A549 (cell line): Measurements from ENCODE around the gene CNGA1. TPM values are rescaled to one million over a fixed set of nuclear protein-coding genes. Genes with fewer than 3 reads are reported as not detected.

Source experiments
- ATAC-seq, 2 experiments: fragments of 200-7000 bp in 1 of 2; fragments of >200 bp in 1 of 2; cut with Nextera tagmentation in 1 of 2; cut with Tn5 transposase in 1 of 2; 3 replicates each; pipeline versions ENCODE4 v1.8.0 to v1.9.1; 2018 to 2020; ENCODE audit warnings: mild to moderate bottlenecking in 1 of 2, moderate library complexity in 1 of 2
- CTCF ChIA-PET: fragments of 300-600 bp; sonication (Branson Sonifier 250); formaldehyde crosslinking; extraction: SDS; loops from one replicate; lab custom pipeline; 2021; ENCODE audit warnings: antibody characterized with exemption, inconsistent platforms; lab: Yijun Ruan, JAX
- POLR2A ChIA-PET: fragments of 350-600 bp; formaldehyde crosslinking; extraction: SDS; loops from one replicate; lab custom pipeline; 2021; ENCODE audit warnings: antibody characterized with exemption, inconsistent platforms; lab: Yijun Ruan, JAX
- DNase-seq, 2 experiments: peaks; one replicate each; pipeline versions ENCODE4 v3.0.0 to v3.0.0-alpha.2; 2011 to 2016; ENCODE audit warnings: low read depth in 1 of 2, low spot score in 1 of 2
- FAIRE-seq: peaks from 2 replicates; lab custom pipeline; 2011; peaks lifted over from hg19 to GRCh38; lab: Jason Lieb, UNC
- H3K27ac ChIP-seq, 2 experiments: fragments of >200 bp; sonication (Bioruptor Twin); formaldehyde crosslinking; 3 replicates each; pipeline ENCODE4 v1.5.1; 2016 to 2017
- H3K4me1 ChIP-seq: fragments of >200 bp; sonication (Bioruptor Twin); formaldehyde crosslinking; 3 replicates; pipeline ENCODE4 v1.6.1; 2016
- H3K4me2 ChIP-seq: fragments of >200 bp; sonication (Bioruptor Twin); formaldehyde crosslinking; 3 replicates; pipeline ENCODE4 v1.6.1; 2016
- H3K4me3 ChIP-seq: fragments of >200 bp; sonication (Bioruptor Twin); formaldehyde crosslinking; 3 replicates; pipeline ENCODE4 v1.5.1; 2016
- H3K9me3 ChIP-seq: fragments of >200 bp; sonication (Bioruptor Twin); formaldehyde crosslinking; 3 replicates; pipeline ENCODE4 v1.6.1; 2016
- ATOH8 ChIP-seq: fragments of 250-450 bp; sonication (Bioruptor Pico); IDR thresholded peaks from 2 replicates; pipeline ENCODE4 v1.5.0; 2020; ENCODE audit warnings: low read depth, mild to moderate bottlenecking, moderate library complexity
- BCL3 ChIP-seq: fragments of >200 bp; sonication (Bioruptor Twin); formaldehyde crosslinking; IDR thresholded peaks from 3 replicates; pipeline ENCODE4 v1.6.1; 2016
- CBX8 ChIP-seq: fragments of 200-600 bp; sonication (generic); IDR thresholded peaks from 2 replicates; pipeline ENCODE4 v1.6.1; 2016
- CEBPB ChIP-seq, 2 experiments: fragments of >200 bp in 1 of 2; sonication (Bioruptor Twin) in 1 of 2; formaldehyde crosslinking in 1 of 2; IDR thresholded peaks; 2 replicates each; pipeline ENCODE4 v1.6.1; 2012 to 2016
- CHD2 ChIP-seq: fragments of 150-350 bp; IDR thresholded peaks from 2 replicates; pipeline ENCODE4 v1.6.1; 2014; ENCODE audit warnings: low read length; ENCODE audit not compliant: partially characterized antibody
- E2F6 ChIP-seq: IDR thresholded peaks from 2 replicates; pipeline ENCODE4 v1.6.1; 2012; ENCODE audit warnings: low read depth, borderline replicate concordance
- ESRRA ChIP-seq: fragments of 150-350 bp; IDR thresholded peaks from 2 replicates; pipeline ENCODE4 v1.6.1; 2014; ENCODE audit warnings: mild to moderate bottlenecking, low read length, borderline replicate concordance
- FOXS1 ChIP-seq: fragments of 250-450 bp; sonication (Bioruptor Pico); IDR thresholded peaks from 2 replicates; pipeline ENCODE4 v1.5.0; 2020; ENCODE audit warnings: mild to moderate bottlenecking, moderate library complexity
- HES2 ChIP-seq: fragments of >200 bp; sonication (Bioruptor Twin); formaldehyde crosslinking; IDR thresholded peaks from 2 replicates; pipeline ENCODE4 v1.6.1; 2016
- KDM1A ChIP-seq: fragments of 200-600 bp; sonication (generic); IDR thresholded peaks from 2 replicates; pipeline ENCODE4 v1.6.1; 2016; ENCODE audit warnings: low read depth, mild to moderate bottlenecking
- MAFK ChIP-seq: fragments of 450-650 bp; IDR thresholded peaks from 2 replicates; pipeline ENCODE4 v1.6.1; 2014; ENCODE audit not compliant: partially characterized antibody
- MAZ ChIP-seq: fragments of 150-350 bp; IDR thresholded peaks from 2 replicates; pipeline ENCODE4 v1.6.1; 2014; ENCODE audit warnings: antibody characterized with exemption, low read depth, low read length, borderline replicate concordance
- MYC ChIP-seq: IDR thresholded peaks from 2 replicates; pipeline ENCODE4 v1.6.1; 2012; ENCODE audit warnings: mild to moderate bottlenecking, inconsistent platforms, low read length, improper control_type of control experiment, borderline replicate concordance
- NR3C1 ChIP-seq: fragments of >200 bp; sonication (Bioruptor Twin); formaldehyde crosslinking; IDR thresholded peaks from 3 replicates; pipeline ENCODE4 v1.6.1; 2017
- PHF8 ChIP-seq: fragments of 200-600 bp; sonication (generic); IDR thresholded peaks from 2 replicates; pipeline ENCODE4 v1.6.1; 2016; ENCODE audit warnings: low read depth, mild to moderate bottlenecking, antibody characterized with exemption, moderate library complexity, borderline replicate concordance
- RAD21 ChIP-seq, 2 experiments: fragments of >200 bp in 1 of 2; sonication (Bioruptor Twin) in 1 of 2; formaldehyde crosslinking in 1 of 2; IDR thresholded peaks in 1 of 2; conservative IDR thresholded peaks in 1 of 2; 2 replicates in 1 of 2; 3 replicates in 1 of 2; pipeline ENCODE4 v1.6.1; 2012 to 2018; ENCODE audit warnings: inconsistent platforms in 1 of 2
- RCOR1 ChIP-seq: fragments of 150-350 bp; IDR thresholded peaks from 2 replicates; pipeline ENCODE4 v1.6.1; 2014; ENCODE audit warnings: antibody characterized with exemption, low read length, low read depth
- SMC3 ChIP-seq: fragments of >200 bp; sonication (Bioruptor Twin); formaldehyde crosslinking; IDR thresholded peaks from 3 replicates; pipeline ENCODE4 v1.6.1; 2018; ENCODE audit warnings: inconsistent platforms
- SREBF2 ChIP-seq: fragments of 450-650 bp; IDR thresholded peaks from 2 replicates; pipeline ENCODE4 v1.6.1; 2014; ENCODE audit warnings: mild to moderate bottlenecking, moderate library complexity
- ZC3H11A ChIP-seq: fragments of 450-650 bp; IDR thresholded peaks from 2 replicates; pipeline ENCODE4 v1.6.1; 2014; ENCODE audit warnings: antibody characterized with exemption, mild to moderate bottlenecking
- ZSCAN20 ChIP-seq: fragments of 250-450 bp; sonication (Bioruptor Pico); IDR thresholded peaks from 2 replicates; pipeline ENCODE4 v1.8.0; 2022; ENCODE audit warnings: mild to moderate bottlenecking, moderate library complexity
- WGBS: methylation state at CpG from one replicate; pipeline ENCODE4 v1.1.6; 2017; ENCODE audit errors: missing lambda C conversion rate; 5-methylcytosine and 5-hydroxymethylcytosine counted together
- polyA plus RNA-seq, 4 experiments: library from polyadenylated mRNA; depleted of rRNA in 3 of 4; stranded (reverse); fragments of >200 nt; fragmentation: RNase III in 1 of 4; extraction: RNeasy Plus Mini Kit Qiagen cat#74134 plus additional on column Dnase treatment in 1 of 4; gene quantifications; 2 replicates in 3 of 4; 3 replicates in 1 of 4; pipeline ENCODE4 v1.2.3, GENCODE V29; 2011 to 2017

The CNGA1 gene
- polyA plus RNA-seq, 2 of the 4 experiments (the other 2 are of a cell fraction), result 0.12 TPM; not detected in 1

GRCh38 chr4:47954245-47954644, 62.2 kb downstream of the CNGA1 start (continued):
- TF ChIP-seq ATOH8 (CRISPR knock-in tag) (no peak), KDM1A (no peak), RAD21 (conservative IDR thresholded peaks at IDR 0.05 in 1 of 2, IDR thresholded peaks at IDR 0.05 in 1 of 2) (no peak), PHF8 (no peak), CEBPB (IDR thresholded peaks at IDR 0.05) (no peak), HES2 (no peak), SREBF2 (no peak), RCOR1 (no peak), MAFK (no peak)
- TF ChIP-seq, all 56 proteins: peak for 0

GRCh38 chr4:47945930-47946726, 70.4 kb downstream of the CNGA1 start:
- no peak overlapping the region for H3K4me2 ChIP-seq
- CTCF ChIA-PET, result interaction anchor here (1.0 kb wide), 1 partner anchor 13 kb away, joined by 4 read pairs; no protein-coding TSS in a partner anchor
- FAIRE-seq, result no peak
- no peak for DNase-seq
- H3K4me1 ChIP-seq, result no peaks in the 10 kb centered on the region
- WGBS, result 43% methylated on average over 5 of the region's 5 CpGs
- no peaks in the 10 kb centered on the region for H3K9me3 ChIP-seq
- no peak for TF ChIP-seq CEBPB (IDR thresholded peaks at IDR 0.05)
- TF ChIP-seq ZSCAN20, result no peak
- TF ChIP-seq ZC3H11A, result no peak
- no peak for TF ChIP-seq CHD2
- TF ChIP-seq MYC, result no peak
- TF ChIP-seq NR3C1, result no peak
- TF ChIP-seq BCL3, result no peak
- no peak for TF ChIP-seq MAZ
- no peak for ATAC-seq
- H3K27ac ChIP-seq, result no peak overlapping the region
- POLR2A ChIA-PET, result no interaction called here
- H3K4me3 ChIP-seq, result no peak overlapping the region

GRCh38 chr4:47942081-47942819, 74.2 kb downstream of the CNGA1 start:
- ATAC-seq, result no peak
- TF ChIP-seq ZC3H11A, result no peak
- TF ChIP-seq FOXS1 (CRISPR knock-in tag), result no peak
- TF ChIP-seq CBX8, result no peak
- TF ChIP-seq KDM1A, result no peak
- TF ChIP-seq SMC3, result no peak
- no peak for TF ChIP-seq ESRRA
- no peak for TF ChIP-seq ATOH8 (CRISPR knock-in tag)
- TF ChIP-seq RAD21 (conservative IDR thresholded peaks at IDR 0.05 in 1 of 2, IDR thresholded peaks at IDR 0.05 in 1 of 2), result no peak
- TF ChIP-seq E2F6, result no peak
- Histone ChIP-seq H3K27ac (no peak overlapping the region), H3K9me3 (no peaks in the 10 kb centered on the region), H3K4me3 (no peak overlapping the region), H3K4me1 (no peaks in the 10 kb centered on the region), H3K4me2 (no peak overlapping the region)
- DNase-seq, result no peak
- CTCF ChIA-PET, result no interaction called here
- no peak for FAIRE-seq
- 47% methylated on average over 10 of the region's 10 CpGs for WGBS
- POLR2A ChIA-PET, result no interaction called here
